ENCODE measurements around the gene MIF4GD.

The MIF4GD gene

GRCh38 chr17:75270966-75271232 is at the start of gene MIF4GD:
MIF4GD (minus strand) TSS chr17:75271231; CDS start chr17:75270195, 1,036 bp downstream.
- DNase-seq, result no peak

- no peak for DNase-seq
Measured at GRCh38 chr17:75319904-75320691, 49.1 kb upstream of the MIF4GD start.

GRCh38 chr17:75318615-75319222 is 47.7 kb upstream of the MIF4GD start:
- DNase-seq, result no peak

GRCh38 chr17:75318211-75318610 is 47.2 kb upstream of the MIF4GD start:
- DNase-seq, result no peak

DNA sequence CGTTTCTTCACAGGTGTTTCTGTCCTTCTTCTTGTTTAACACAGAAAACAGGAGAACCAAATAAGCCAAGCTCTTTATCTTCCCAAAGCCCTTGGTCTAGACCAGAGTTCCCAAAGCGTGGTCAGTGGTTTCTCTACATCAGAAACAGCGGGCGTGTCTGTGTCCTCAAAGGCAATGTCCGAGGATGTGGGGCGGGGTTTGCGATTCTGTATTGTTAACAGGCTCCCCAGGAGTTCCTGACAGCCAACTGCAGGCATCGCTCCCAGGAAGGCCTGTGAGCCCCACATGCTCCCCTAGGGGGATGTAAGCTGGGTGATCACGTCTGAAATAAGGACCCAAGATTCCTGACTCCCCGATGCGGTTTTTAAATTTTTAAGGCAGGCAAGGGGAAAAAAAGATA is 46.6 kb upstream of the MIF4GD start:
- DNase-seq, result peak; percentile 65

DNA sequence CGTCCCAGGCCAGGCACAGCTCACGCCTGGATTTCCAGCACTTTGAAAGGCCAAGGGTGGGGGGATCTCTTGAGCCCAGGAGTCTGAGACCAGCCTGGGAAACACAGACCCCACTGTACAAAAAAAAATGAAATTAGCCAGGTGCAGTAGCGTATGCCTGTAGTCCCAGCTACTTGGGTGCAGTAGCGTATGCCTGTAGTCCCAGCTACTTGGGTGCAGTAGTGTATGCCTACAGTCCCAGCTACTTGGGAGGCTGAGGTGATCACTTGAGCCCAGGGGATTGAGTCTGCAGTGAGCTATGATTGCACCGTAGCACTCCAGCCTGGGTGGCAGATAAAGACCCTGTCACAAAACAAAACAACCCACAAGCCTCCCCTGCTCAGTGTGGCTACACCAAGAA is 45.2 kb upstream of the MIF4GD start:
- no peak for DNase-seq

DNA sequence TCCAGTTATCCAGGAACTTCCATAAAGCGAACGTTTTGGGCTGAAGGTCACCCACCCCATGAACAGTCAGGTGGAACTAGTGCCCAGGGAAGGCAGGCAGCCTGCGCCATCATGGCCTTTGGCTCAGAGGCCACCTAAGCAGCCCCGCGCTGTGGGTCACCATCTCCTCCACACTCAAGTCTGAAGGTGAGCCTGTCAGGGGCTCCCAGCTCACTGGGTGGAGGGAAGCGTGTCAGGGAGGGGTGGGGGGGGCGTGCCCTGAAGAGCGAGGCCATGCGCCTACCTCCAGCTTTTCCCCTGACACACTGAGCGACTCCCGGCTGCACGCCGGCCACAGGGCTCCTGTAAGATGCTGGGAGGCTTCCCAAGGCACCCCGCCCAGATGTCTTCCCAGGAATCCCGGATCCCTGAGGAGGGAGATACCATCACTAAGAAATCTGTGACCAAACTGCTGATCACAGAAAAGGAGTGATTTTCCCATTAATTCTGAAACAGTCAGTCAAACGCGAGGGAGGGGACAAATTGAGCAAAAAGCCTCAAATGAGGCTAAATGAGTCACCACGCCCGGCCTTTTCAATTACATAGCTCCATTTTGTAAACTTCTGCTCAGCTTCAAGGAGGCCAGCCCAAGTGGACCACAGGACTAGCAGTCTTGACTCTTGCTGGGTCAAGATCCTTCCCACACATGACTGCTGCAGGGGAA is 44.7 kb upstream of the MIF4GD start:
- peak; percentile 76 for DNase-seq

DNA sequence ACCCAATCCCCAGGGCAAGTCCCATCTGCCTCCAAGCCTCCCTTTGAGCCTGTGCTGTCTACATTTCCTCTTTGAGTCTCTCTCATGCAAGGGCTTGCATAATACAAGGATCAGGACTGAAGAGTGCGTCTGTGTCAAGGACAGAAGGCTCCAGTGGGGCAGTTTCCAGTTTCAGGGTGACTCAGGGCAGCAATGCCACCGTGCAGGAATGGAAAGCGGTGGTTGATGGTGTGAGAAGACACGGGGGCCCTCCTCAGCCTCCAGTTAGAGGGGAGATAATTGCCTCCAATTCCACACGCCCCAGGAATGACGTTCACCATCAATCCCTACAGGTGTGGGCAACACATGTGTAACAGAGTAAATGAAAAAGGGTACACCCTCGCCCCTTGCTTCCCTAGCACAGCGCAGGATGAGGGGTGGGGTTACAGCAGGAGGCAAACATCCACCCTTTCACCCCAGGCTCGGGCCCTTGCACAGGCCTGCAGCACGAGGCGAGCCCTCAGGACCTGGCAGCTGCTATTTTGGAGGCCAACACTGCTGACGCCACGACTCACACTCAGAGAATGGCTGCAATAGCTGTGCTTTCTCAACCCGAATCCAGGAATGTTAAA is 43.0 kb upstream of the MIF4GD start:
- peak; percentile 98 for DNase-seq

DNA sequence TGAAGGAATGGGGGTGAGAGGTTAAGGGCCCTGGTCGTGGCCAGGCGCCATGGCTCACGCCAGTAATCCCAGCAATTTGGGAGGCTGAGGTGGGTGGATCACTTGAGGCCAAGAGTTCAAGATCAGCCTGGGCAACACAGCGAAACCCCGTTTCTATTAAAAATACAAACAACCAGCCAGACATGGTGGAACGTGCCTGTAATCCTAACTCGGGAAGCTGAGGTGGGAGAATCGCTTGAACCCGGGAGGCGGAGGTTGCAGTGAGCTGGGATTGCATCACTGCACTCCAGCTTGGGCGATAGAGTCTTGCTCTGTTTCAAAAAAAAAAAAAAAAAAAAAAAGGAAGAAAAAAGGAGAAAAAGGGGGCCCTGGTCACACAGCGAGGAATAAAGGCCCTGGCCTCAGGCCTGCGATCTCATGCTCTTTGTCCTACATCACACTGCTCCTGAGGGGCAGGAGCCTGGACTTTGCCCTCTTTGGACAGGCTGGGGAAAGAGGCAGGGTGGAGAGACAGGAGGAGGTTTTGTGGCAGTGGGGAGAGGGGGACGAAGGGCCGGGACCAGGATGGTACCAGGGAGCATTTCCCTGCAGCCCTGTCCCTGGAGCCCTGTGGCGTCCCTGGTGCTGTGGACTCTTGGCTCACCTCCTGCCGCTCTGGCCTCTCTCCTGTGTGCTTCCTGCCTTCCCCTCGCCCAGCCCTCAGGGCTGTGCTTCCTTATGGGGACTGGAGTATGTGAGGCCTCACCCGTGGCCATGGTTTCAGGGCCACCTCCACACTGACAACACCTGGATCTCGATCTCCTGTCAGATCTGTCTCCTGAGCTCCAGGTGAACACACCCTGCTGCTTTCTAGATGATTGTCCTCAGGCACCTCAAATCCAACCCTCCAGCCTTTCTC is 38.0 kb upstream of the MIF4GD start:
- peak; percentile 59 for DNase-seq

- DNase-seq, result no peak
Measured at GRCh38 chr17:75307957-75308731, 37.1 kb upstream of the MIF4GD start.

DNA sequence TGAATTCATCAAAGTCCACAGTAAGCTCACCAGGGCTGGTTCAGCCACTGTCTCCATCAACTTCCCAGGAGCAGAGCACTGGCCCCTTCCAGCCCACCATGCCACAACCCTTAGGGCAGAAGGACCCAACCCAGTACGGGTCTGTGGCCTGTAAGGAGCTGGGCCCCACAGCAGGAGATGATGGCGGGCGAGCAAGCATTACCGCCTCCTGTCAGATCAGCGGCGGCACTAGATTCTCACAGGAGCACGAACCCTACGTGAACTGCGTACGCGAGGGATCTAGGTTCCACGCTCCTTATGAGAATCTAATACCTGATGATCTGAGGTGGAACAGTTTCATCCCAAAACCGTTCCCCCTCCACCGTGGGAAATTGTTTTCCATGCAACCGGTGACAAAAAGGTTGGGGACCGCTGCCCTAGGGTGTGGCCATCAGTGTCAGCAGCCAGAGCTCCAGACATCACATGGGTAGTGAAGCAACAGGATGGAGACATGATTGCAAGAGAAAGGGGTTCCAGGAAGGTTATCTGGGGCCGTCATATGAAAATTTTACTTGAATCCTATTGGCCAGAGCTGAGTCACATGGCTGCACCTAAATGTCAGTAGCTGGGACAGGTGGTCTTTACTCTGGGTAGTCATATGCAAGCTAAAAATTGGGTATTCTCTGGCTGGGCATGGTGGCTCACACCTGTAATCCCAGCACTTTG is 30.6 kb upstream of the MIF4GD start:
- peak; percentile 17 for DNase-seq

GRCh38 chr17:75301049-75301448 is 30.0 kb upstream of the MIF4GD start:
- no peak for DNase-seq

DNA sequence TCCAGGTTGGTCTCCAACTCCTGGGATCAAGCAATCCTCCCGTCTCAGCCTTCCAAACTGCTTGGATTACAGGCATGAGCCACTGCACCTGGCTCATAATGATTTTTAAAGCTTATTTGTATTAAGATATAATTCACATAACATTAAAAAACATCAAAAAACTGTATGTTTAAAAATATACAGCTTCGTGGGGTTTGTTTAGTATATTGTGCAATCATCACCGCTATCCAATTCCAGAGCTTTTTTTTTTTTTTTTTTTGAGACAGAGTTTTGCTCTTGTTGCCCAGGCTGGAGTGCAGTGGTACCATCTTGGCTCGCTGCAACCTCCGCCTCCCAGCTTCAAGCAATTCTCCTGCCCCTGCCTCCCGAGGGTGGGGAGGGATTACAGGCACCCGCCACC is 29.2 kb upstream of the MIF4GD start:
- DNase-seq, result no peak

- DNase-seq, result peak; percentile 96
Measured at GRCh38 chr17:75295201-75296158, 24.4 kb upstream of the MIF4GD start.

- peak; percentile 53 for DNase-seq
Measured at GRCh38 chr17:75292810-75293448, 21.9 kb upstream of the MIF4GD start.

DNA sequence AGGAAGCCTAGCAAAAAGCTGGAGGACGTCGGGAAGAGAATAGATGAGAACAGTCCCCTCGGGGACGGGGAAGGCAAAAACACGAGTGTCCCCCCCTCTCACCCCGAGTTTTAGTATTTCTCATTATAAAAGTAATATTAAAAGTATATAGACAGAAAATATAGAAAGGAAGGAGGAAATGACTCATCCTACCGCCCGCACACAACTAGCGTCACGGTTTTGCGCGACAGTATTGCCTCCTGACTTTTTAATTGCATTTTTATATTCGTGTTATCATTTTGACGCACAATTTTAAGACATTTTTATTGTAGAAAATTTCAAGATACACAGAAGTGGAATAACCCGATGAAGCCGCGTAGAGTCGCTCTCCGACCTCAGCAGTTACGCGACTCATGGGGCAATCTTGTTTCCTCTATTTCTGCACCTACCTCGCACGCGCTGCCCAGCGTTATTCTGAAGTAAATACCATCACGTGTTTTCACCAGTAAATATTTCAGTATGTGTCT is 18.9 kb upstream of the MIF4GD start:
- DNase-seq, result peak; percentile 86

GRCh38 chr17:75289115-75289831 is 18.2 kb upstream of the MIF4GD start, which contains the start of gene SLC25A19:
SLC25A19 (minus strand) TSS chr17:75289433; CDS start chr17:75286764, 2,669 bp downstream.
- DNase-seq, result peak; percentile 99

GRCh38 chr17:75288770-75289114 is 17.7 kb upstream of the MIF4GD start:
- peak; percentile 36 for DNase-seq

DNA sequence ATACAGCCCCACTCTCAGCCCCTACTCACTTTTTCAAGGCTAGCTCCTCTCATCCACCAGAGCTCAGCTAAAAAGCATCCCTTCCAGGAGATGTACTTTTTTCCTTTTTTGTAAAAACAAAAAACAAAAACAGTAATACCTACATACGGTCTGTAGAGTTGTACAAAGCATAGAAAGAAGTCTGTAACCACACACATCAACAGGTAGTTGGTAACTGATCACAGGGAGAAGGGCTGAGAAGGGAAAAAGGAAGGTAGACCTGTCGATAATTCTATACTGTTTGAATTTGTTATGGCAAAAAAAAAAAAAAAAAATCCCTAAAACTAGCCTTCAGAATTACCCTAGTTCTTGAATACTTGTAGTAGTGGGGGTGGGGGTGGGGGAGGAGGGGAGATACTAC is 17.3 kb upstream of the MIF4GD start:
- no peak for DNase-seq

All from MV-4-11 (cell line).